Activated naive CD4-positive, alpha-beta T cell treated with anti-CD3 and anti-CD28 coated beads, Interleukin-2, amount 10 ng/mL, durations not matched to agents 7 days and 5 days (primary cell): Measurements from ENCODE around the gene NAE1.

Experiments
- CTCF ChIA-PET: fragments of 350-600 bp; sonication (Branson Sonifier 250); formaldehyde crosslinking; loops from one replicate; lab custom pipeline; 2021; ENCODE audit warnings: antibody characterized with exemption; lab: Charles Lee
- DNase-seq: peaks from one replicate; pipeline ENCODE4 v3.0.0-alpha.2; 2020
- H3K27ac Mint-ChIP-seq: one replicate; pipeline ENCODE4 v1.8.0; 2021; ENCODE audit warnings: mild to moderate bottlenecking, moderate library complexity, mixed read lengths
- H3K27me3 Mint-ChIP-seq: one replicate; pipeline ENCODE4 v1.8.0; 2021; ENCODE audit warnings: mild to moderate bottlenecking, mixed read lengths
- H3K36me3 Mint-ChIP-seq: one replicate; pipeline ENCODE4 v1.8.0; 2021; ENCODE audit warnings: mixed read lengths
- H3K4me1 Mint-ChIP-seq: one replicate; pipeline ENCODE4 v1.8.0; 2021; ENCODE audit warnings: mixed read lengths
- H3K4me3 Mint-ChIP-seq: one replicate; pipeline ENCODE4 v1.8.0; 2021; ENCODE audit warnings: mild to moderate bottlenecking, moderate library complexity, mixed read lengths
- H3K9me3 Mint-ChIP-seq: one replicate; pipeline ENCODE4 v1.8.0; 2021; ENCODE audit warnings: mixed read lengths

The NAE1 gene

GRCh38 chr16:66858740-66859396 lies 28.1 kb upstream of the NAE1 start:
- Mint-ChIP-seq H3K9me3 (no peaks in the 10 kb centered on the region), H3K27ac (no peak overlapping the region), H3K4me3 (no peak overlapping the region), H3K4me1 (no peaks in the 10 kb centered on the region), H3K27me3 (peaks cover 23% of the 10 kb centered on the region), H3K36me3 (no peaks in the 10 kb centered on the region)
- DNase-seq: peak; percentile 13
- CTCF ChIA-PET: interaction anchor here (5.5 kb wide), 1 partner anchor 9 kb away, joined by 31 read pairs; no protein-coding TSS in a partner anchor

- Mint-ChIP-seq H3K36me3 (no peaks in the 10 kb centered on the region), H3K4me1 (no peaks in the 10 kb centered on the region), H3K27me3 (peaks cover 27% of the 10 kb centered on the region), H3K9me3 (no peaks in the 10 kb centered on the region), H3K4me3 (no peak overlapping the region), H3K27ac (no peak overlapping the region)
- no peak for DNase-seq
- CTCF ChIA-PET: interaction anchor here (5.5 kb wide), 1 partner anchor 11 kb away, joined by 31 read pairs; no protein-coding TSS in a partner anchor
Measured at GRCh38 chr16:66857437-66857836, 26.7 kb upstream of the NAE1 start.

GRCh38 chr16:66856801-66857200 lies 26.0 kb upstream of the NAE1 start:
- Mint-ChIP-seq H3K4me3 (no peak overlapping the region), H3K36me3 (no peaks in the 10 kb centered on the region), H3K27me3 (peaks cover 31% of the 10 kb centered on the region), H3K27ac (no peak overlapping the region), H3K9me3 (no peaks in the 10 kb centered on the region), H3K4me1 (no peaks in the 10 kb centered on the region)
- CTCF ChIA-PET: interaction anchor here (5.5 kb wide), 1 partner anchor 12 kb away, joined by 31 read pairs; no protein-coding TSS in a partner anchor
- DNase-seq: no peak

- H3K27me3 Mint-ChIP-seq: peaks cover 32% of the 10 kb centered on the region
- H3K4me1 Mint-ChIP-seq: no peaks in the 10 kb centered on the region
- no peaks in the 10 kb centered on the region for H3K9me3 Mint-ChIP-seq
- no peak for DNase-seq
- no peak overlapping the region for H3K27ac Mint-ChIP-seq
- H3K36me3 Mint-ChIP-seq: no peaks in the 10 kb centered on the region
- CTCF ChIA-PET: interaction anchor here (5.5 kb wide), 1 partner anchor 12 kb away, joined by 31 read pairs; no protein-coding TSS in a partner anchor
- no peak overlapping the region for H3K4me3 Mint-ChIP-seq
Measured at GRCh38 chr16:66856184-66856730, 25.5 kb upstream of the NAE1 start.

GRCh38 chr16:66853261-66854139 lies 22.7 kb upstream of the NAE1 start:
- Mint-ChIP-seq H3K27me3 (peaks cover 27% of the 10 kb centered on the region), H3K36me3 (no peaks in the 10 kb centered on the region), H3K9me3 (no peaks in the 10 kb centered on the region), H3K4me3 (no peak overlapping the region), H3K4me1 (peaks cover under 1% of the 10 kb centered on the region), H3K27ac (no peak overlapping the region)
- no peak for DNase-seq
- CTCF ChIA-PET: interaction anchor here (1.3 to 2.0 kb wide), 2 partner anchors 12 to 14 kb away, joined by 3 to 10 read pairs; no protein-coding TSS in a partner anchor

- peak; percentile 17 for DNase-seq
- Mint-ChIP-seq H3K4me3 (no peak overlapping the region), H3K27me3 (peaks cover 38% of the 10 kb centered on the region), H3K4me1 (peaks cover 14% of the 10 kb centered on the region), H3K27ac (no peak overlapping the region), H3K9me3 (no peaks in the 10 kb centered on the region), H3K36me3 (no peaks in the 10 kb centered on the region)
- CTCF ChIA-PET: interaction anchor here (1.1 to 8.7 kb wide), 2 partner anchors 16 to 21 kb away, joined by 3 to 44 read pairs; partner anchors contain the start of gene NAE1
Measured at GRCh38 chr16:66851166-66851964, 20.6 kb upstream of the NAE1 start.

GRCh38 chr16:66850115-66850815 lies 19.5 kb upstream of the NAE1 start:
- CTCF ChIA-PET: interaction anchor here (1.4 to 8.7 kb wide), 3 partner anchors 18 to 23 kb away, joined by 4 to 44 read pairs (median 30); partner anchors contain the start of gene NAE1
- peak; percentile 11 for DNase-seq
- no peaks in the 10 kb centered on the region for H3K9me3 Mint-ChIP-seq
- no peak overlapping the region for H3K27ac Mint-ChIP-seq
- no peaks in the 10 kb centered on the region for H3K36me3 Mint-ChIP-seq
- H3K27me3 Mint-ChIP-seq: peaks cover 49% of the 10 kb centered on the region
- no peak overlapping the region for H3K4me3 Mint-ChIP-seq
- H3K4me1 Mint-ChIP-seq: peaks cover 16% of the 10 kb centered on the region

GRCh38 chr16:66849549-66849948 lies 18.8 kb upstream of the NAE1 start:
- DNase-seq: no peak
- Mint-ChIP-seq H3K27ac (no peak overlapping the region), H3K9me3 (no peaks in the 10 kb centered on the region), H3K27me3 (peaks cover 56% of the 10 kb centered on the region), H3K4me3 (no peak overlapping the region), H3K4me1 (peaks cover 20% of the 10 kb centered on the region), H3K36me3 (no peaks in the 10 kb centered on the region)
- CTCF ChIA-PET: interaction anchor here (1.4 to 8.7 kb wide), 3 partner anchors 18 to 23 kb away, joined by 4 to 44 read pairs (median 30); partner anchors contain the start of gene NAE1

GRCh38 chr16:66849021-66849420 lies 18.2 kb upstream of the NAE1 start:
- Mint-ChIP-seq H3K9me3 (no peaks in the 10 kb centered on the region), H3K27ac (no peak overlapping the region), H3K4me3 (no peak overlapping the region), H3K27me3 (peaks cover 61% of the 10 kb centered on the region), H3K4me1 (peaks cover 20% of the 10 kb centered on the region), H3K36me3 (no peaks in the 10 kb centered on the region)
- CTCF ChIA-PET: interaction anchor here (1.4 to 8.7 kb wide), 3 partner anchors 19 to 24 kb away, joined by 4 to 44 read pairs (median 30); partner anchors contain the start of gene NAE1
- DNase-seq: peak; percentile 14

GRCh38 chr16:66848172-66848571 lies 17.4 kb upstream of the NAE1 start:
- Mint-ChIP-seq H3K4me3 (no peak overlapping the region), H3K27me3 (peaks cover 70% of the 10 kb centered on the region), H3K4me1 (peaks cover 23% of the 10 kb centered on the region), H3K27ac (no peak overlapping the region), H3K9me3 (no peaks in the 10 kb centered on the region), H3K36me3 (no peaks in the 10 kb centered on the region)
- peak; percentile 10 for DNase-seq
- CTCF ChIA-PET: interaction anchor here (4.5 to 8.7 kb wide), 2 partner anchors 18 to 20 kb away, joined by 30 to 44 read pairs; partner anchors contain the start of gene NAE1

GRCh38 chr16:66847533-66848067 lies 16.8 kb upstream of the NAE1 start:
- H3K27ac Mint-ChIP-seq: no peak overlapping the region
- CTCF ChIA-PET: interaction anchor here (4.5 to 8.7 kb wide), 2 partner anchors 17 to 20 kb away, joined by 30 to 44 read pairs; partner anchors contain the start of gene NAE1
- DNase-seq: no peak
- peaks cover 23% of the 10 kb centered on the region for H3K4me1 Mint-ChIP-seq
- no peak overlapping the region for H3K4me3 Mint-ChIP-seq
- H3K36me3 Mint-ChIP-seq: no peaks in the 10 kb centered on the region
- H3K27me3 Mint-ChIP-seq: peaks cover 73% of the 10 kb centered on the region
- no peaks in the 10 kb centered on the region for H3K9me3 Mint-ChIP-seq

GRCh38 chr16:66846831-66847230 lies 16.1 kb upstream of the NAE1 start:
- H3K4me3 Mint-ChIP-seq: no peak overlapping the region
- H3K27me3 Mint-ChIP-seq: peaks cover 73% of the 10 kb centered on the region
- CTCF ChIA-PET: interaction anchor here (1.4 to 8.7 kb wide), 3 partner anchors 16 to 95 kb away, joined by 3 to 44 read pairs (median 30); partner anchors contain the start of gene NAE1
- peak; percentile 10 for DNase-seq
- no peak overlapping the region for H3K27ac Mint-ChIP-seq
- H3K36me3 Mint-ChIP-seq: no peaks in the 10 kb centered on the region
- peaks cover 23% of the 10 kb centered on the region for H3K4me1 Mint-ChIP-seq
- no peaks in the 10 kb centered on the region for H3K9me3 Mint-ChIP-seq
